NCI-H1105 treated with DMSO at 0.1 percent for 48 hours (cell line): ENCODE results near the gene UGT1A4.

Experiments
- DNase-seq: peaks from one replicate; lab custom pipeline; 2025; lab: John Stamatoyannopoulos, UW

UGT1A4 gene

DNA sequence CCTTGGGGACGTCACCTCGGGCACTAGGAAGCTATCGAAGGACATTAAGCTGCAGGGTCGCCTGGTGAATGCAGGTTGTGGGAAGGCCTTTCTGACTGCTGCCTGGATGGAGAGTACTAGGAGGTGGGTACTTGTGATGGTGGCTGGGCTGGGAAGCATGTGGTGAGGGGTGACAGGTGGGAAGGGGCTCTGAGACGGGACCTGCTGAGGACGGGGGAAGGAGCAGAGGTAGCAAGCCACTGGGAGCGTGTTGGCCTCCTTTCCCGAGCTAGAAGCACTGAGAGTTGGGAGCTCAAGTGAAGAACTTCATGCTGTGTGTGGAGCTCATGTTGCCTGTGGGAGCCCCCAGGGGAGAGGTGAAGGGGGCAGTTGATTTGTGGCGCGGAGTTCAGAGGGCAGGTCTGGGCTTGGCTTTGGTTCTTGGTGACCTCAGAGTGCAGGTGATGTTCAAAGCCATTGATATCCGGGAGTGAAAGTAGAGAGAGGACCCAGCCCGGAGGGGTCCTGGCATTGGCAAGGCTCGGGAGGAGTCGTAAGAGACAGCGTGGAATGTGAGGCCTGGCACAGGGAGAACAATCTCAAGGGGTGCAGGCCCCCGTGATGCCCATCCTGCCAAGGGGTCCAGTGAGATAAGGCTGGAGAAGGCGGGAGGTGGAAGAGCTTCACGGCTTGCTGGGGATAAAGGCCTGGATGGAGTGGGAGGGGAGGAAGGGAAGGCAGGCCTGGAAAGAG, 72.8 kb downstream of the UGT1A4 start:
- DNase-seq = no peak

DNA sequence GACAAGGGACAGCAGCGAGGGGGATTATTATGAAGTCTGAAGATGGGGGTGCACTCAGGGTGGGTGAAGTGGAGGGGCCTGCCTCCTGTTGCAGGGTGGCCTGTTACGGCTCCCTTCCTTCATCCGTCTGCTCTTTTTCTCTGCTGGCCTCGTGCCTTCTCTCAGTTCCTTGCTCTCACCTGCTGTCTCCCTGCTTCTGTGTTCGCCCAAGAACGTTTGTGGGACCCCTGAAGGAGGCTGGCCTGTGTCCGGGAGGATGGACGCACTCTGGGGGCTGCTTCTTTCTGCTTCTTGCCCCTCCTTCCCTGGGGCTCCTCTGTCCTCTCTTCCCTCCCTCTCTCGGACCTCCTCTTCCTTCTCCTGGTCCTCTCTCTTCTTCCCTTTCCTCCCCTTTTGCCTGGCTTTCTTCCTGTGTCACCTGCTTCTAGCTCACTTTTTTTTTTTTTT, 73.4 kb downstream of the UGT1A4 start:
- DNase-seq = no peak

GRCh38 chr2:233792720-233793119, 74.2 kb downstream of the UGT1A4 start:
- DNase-seq = no peak

DNA sequence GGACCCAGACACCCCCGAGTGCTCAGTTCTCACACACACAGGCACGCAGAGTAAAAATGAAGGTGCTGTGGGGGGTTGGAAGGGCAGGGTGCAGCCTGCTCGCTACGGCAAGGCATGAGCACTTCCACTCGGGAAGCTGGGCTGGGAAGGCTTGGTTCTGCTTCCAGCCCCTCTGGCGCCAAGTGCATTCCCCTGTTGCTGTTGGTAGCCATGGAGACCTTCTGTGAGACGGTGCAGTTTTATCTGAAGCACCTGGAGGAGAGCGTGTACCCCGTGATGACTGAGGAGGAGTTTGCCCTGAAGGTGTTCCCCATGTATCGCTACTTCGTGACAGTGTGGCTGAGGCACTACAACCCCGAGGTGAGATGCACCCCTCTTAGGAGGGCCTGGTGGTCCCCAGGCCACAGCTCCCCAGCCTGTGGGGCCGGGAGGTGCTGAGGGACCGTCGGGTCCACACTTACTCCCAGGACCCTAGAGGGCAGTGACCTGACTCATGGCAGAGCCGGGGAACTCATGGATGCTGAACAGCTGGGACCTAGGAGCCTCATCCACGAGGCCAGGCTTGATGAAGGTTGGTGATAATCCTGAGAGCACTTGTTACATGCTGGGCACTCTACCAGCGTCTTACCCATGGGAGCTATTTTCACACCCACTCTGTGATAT, 75.1 kb downstream of the UGT1A4 start:
- DNase-seq = no peak

GRCh38 chr2:233794128-233794658, 75.7 kb downstream of the UGT1A4 start:
- DNase-seq = no peak

GRCh38 chr2:233795735-233796171, 77.2 kb downstream of the UGT1A4 start:
- DNase-seq = no peak

DNA sequence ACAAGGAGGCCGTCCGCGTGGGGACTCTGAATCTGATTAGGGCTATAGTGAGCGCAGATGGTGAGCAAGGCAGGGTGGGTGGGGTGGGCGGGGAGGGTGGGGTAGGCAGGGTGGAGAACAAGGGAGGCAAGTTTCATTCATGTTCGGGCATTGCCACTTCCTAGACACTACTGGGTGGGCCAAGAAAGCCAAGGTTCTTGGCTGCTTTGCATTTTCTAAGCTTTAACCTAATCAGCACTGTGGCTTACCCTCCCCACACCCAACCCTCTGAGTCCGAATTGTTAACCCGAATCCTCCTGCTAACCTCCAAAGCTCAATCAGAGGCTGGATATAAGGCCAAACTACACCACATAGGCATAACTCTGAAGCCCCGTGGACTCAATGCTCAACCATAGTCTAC, 77.7 kb downstream of the UGT1A4 start:
- DNase-seq = no peak

DNA sequence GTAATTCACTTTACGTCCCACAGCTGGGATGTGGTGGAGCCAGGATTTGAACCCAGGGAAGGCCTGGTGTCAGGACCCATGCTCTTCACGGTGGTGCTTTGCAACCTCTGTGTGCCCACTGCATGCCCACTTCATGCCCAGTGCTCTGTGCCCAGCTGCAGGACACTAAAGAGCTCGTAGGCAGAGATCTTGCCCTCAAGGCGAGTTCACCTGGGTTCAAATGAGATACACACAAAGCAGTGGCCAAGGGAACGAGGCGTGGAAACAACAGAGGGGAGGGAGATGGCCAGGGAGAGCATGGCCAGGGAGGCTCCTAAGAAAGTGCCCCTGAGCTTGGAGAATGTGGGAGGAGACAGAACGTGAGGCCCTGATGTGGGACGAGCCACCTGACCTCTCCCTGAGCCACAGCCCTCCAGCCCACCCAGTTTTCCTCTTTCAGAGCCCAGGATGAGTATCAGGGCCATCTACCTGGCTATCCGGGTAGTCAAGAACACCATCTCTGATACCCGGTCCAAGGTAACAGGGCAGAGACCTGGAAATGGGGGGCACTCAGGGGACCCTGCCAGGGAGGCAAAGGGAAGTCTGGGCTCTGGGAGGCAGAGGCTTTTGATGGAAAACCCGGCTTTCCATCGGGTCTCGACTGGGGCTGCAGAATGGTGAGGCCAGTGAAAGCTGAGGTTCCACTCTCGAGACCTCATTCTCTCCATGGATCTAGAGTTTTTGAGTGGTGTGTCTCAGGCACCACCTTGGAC, 80.0 kb downstream of the UGT1A4 start:
- DNase-seq = no peak

DNA sequence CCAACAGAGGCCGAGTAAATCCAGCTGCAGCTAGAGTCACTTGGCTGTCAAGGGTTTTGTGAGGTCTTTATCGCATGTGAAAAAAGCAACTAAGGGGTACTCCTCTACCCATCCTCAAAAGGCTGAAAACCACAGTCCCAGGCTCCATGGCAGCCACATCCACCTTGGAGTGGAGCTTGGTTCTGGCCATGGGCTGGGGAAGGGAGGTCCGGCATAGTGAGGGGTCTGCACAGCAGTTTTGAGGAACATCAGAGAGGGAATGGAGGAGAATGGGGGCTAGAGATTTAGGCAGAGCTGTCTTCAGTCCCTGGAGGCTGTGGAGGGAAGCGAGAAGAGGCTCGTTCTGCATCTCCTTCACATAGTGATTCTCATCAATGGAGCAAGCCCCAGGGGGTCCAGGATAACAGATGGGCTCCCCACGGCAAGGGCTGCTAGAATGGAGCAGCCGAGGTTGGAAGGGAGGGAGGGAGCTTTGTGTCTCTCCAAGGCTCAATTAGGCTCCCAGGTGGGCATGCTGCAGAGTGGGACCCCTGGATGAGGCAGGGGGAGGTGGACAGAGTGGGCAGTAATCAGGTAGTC, 80.6 kb downstream of the UGT1A4 start:
- DNase-seq = no peak

- no peak for DNase-seq
These were observed 81.2 kb downstream of the UGT1A4 start for GRCh38 chr2:233799716-233800115.

GRCh38 chr2:233800208-233800607, 81.7 kb downstream of the UGT1A4 start:
- DNase-seq = no peak

DNA sequence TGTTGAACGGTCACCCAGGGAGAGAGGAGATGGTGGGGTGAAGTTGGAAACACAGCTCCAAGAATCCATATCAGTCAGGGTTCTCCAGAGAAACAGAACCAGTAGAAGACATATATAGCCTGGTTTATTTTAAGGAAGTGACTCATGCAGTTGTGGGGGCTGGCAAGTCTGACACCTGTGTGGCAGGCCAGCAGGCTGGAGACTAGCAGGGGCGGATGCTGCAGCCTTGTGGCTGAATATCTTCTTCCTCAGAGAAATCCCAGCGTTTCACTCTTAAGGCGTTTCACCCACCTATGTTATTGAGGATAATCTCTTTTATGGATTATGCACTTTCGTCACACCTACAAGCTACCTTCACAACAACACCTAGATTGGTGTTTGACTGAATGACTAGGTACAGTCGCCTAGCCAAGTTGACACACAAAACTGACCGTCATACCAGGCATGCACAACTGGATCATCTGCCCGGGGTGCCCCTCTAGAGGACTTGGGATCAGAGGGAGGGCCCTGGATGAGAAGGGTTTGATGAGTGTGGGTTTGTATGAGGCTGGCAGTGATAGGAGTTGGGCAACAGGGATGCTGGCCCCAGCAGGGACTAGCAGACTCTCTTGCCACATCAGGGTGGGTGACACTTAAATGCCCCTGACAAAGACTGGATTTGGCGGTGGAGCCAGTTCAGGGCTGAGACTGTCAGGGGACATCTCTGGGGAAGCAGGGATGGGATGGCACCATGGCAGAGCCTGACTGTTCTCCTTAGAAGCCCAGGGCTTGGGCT, 83.0 kb downstream of the UGT1A4 start:
- DNase-seq = no peak

DNA sequence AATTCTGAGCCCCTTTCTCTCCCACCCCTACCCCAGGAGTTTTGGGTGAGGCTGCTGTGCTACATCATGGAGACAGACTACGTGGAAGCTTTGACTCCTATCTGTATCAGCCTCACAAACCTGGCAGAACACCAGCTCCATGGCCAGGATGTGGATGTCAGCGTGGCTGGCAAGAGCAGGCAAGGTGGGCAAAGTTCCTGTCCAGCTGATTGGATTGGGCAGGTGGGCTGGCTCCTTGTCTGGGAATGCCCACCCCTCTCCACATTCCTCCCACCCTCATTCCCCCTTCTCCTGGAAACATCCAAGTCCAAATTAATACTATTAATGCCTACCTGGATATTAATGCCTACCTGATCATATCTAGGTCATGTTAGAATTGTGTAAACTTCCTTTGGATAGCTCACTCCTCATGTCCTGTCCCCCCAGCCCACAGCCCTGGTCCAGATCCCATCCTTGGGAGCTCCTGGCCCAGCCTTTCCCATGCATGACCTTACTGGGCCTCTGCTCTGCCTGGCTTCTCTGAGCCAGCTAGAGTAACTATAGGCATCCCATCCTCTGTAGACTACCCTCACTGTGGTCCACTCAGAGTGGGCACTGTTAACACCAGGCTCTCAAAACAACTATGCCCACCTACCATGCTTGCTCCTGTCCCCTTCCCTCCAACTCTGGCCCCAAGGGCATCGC, 83.7 kb downstream of the UGT1A4 start:
- no peak for DNase-seq

DNA sequence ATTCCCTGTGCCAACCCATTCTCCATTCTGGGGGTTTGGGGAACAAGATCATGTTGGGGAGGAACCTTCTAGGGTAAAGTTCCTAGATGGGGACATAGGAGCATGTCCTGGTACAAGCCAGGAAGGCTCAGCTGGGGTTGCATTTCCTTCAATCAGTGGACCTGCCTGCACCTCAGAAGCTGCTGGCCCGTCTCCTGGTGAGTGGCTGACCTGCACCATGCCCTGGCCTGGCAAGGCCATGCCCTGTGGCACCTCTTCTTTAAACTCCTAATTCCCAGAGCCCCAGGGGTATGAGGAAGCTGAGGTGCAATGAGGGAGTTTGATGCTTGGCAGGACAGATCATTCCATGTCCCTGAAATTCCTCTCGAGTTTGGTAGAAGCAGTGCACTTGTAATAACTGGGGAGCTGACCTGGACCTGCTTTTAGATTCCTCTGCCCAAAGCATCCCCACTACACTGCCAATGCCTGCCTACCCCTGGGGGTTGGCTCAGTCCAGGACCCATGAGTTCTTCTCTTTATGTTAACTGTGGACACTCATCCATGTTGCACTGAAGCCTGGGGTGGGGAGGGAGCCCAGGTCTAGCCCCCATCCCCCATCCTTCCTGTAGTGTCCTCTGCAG, 84.9 kb downstream of the UGT1A4 start:
- no peak for DNase-seq

GRCh38 chr2:233803994-233804393, 85.5 kb downstream of the UGT1A4 start:
- DNase-seq = no peak

GRCh38 chr2:233807215-233807865, 88.8 kb downstream of the UGT1A4 start:
- no peak for DNase-seq

DNA sequence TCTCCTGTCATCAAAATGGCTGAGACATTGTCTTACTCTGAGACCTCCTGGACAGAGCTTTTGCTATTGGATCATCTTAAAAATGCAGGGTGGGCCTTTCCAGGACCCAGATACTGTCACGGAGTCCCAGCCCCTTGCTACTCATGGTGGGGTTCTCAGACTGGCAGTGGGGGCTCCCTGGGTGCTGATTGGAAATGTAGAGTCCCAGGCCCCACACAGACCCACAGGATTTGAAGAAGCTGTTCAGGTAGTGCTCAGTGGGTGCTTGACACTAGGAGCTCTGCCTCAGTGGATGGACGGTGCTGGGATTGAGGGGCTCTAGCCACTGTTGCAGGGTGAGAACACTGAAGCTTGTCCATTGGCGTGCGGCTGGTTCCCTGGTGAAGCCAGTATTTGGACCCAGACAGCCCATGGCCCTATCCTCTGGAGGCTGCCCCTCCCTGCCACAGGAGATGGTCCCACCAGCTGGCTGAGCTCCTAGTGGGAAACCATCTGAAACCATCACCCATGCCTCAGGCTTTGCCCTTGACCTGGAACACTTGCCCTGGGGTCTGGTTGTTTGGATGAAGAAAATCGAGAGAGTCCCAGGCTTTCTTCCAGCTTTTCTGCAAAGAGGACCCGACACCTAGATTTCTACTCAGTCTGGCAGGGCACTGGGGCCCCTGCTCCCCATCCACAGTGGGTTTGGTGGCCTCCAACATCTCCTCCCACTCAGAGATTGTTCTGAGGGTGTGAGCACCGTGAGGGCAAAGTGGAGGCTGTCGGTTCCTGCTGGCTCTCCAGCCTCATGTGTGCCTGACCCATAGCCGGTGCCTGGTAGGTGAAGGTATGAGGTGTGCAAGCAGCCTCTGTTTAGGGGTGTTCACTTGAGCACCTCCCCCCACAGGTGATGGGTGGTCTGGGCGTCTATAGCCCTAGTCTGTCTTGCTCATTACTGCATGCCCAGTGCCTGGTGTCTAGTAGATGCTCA, 89.7 kb downstream of the UGT1A4 start:
- DNase-seq = no peak

DNA sequence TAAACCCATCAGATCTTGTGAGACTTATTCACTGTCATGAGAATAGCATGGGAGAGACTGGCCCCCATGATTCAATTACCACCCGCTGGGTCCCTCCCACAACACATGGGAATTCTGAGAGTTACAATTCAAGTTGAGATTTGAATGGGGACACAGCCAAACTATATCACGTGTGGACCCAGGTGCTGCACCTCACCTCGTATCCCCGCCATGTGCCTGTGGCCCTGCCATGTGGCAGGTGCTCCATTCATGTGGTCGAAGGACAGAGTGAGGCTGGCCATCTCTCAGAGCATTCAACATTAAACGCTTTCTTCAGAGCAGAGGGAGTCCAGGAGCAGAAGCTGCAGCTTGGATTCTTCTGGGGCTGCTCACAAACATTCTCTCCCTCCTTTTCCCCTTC, 91.8 kb downstream of the UGT1A4 start:
- no peak for DNase-seq

DNA sequence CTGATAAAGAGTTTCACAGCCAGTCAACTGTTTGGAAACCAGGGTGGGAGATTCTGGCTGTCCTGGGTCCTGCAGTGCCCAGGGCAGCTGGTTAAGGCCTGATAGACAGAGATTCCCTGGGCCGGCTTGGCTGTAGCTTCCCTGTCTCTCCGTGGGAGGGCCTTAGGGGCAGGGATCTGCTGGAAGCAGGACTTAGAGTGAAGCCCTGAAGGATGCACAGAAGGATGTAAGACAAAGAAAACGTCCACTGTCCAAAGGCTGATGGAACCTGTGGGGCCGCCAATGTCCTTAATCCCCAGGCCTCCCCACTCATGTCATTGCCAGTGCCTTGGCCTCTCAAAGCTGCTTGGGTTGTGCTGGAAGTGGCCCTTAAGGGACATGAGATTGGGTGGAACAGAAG, 92.6 kb downstream of the UGT1A4 start:
- DNase-seq = no peak
